HEK293 (cell line): ENCODE measurements around the gene SUN5.

ENCODE experiments used
- CTCF ChIP-seq: fragments of 450-650 bp; formaldehyde crosslinking; IDR thresholded peaks from 2 replicates; pipeline ENCODE4 v1.5.1; 2016; ENCODE audit warnings: missing biosample characterization, missing genetic modification characterization
- GLIS2 ChIP-seq: fragments of 450-650 bp; formaldehyde crosslinking; IDR thresholded peaks from 2 replicates; pipeline ENCODE4 v1.5.1; 2016; ENCODE audit warnings: missing biosample characterization, missing genetic modification characterization
- PBX3 ChIP-seq: sonication (generic); formaldehyde crosslinking; IDR thresholded peaks from 2 replicates; pipeline ENCODE4 v1.8.1; 2022; ENCODE audit warnings: mild to moderate bottlenecking, moderate library complexity, missing genetic modification reagents
- REST ChIP-seq: fragments of 450-650 bp; formaldehyde crosslinking; IDR thresholded peaks from 2 replicates; pipeline ENCODE4 v1.5.1; 2016; ENCODE audit warnings: missing biosample characterization, missing genetic modification characterization
- WT1 ChIP-seq: fragments of 450-650 bp; formaldehyde crosslinking; IDR thresholded peaks from 2 replicates; pipeline ENCODE4 v1.5.1; 2016; ENCODE audit warnings: missing biosample characterization, missing genetic modification characterization
- ZNF148 ChIP-seq: fragments of 450-650 bp; formaldehyde crosslinking; IDR thresholded peaks from 2 replicates; pipeline ENCODE4 v1.5.0; 2017; ENCODE audit warnings: missing biosample characterization, missing genetic modification characterization, borderline replicate concordance
- ZNF341 ChIP-seq: fragments of 450-650 bp; formaldehyde crosslinking; IDR thresholded peaks from 2 replicates; pipeline ENCODE4; 2016; ENCODE audit warnings: low read depth, missing biosample characterization, missing genetic modification characterization
- ZNF544 ChIP-seq: fragments of 450-650 bp; formaldehyde crosslinking; IDR thresholded peaks from 2 replicates; pipeline ENCODE4 v1.5.0; 2017; ENCODE audit warnings: missing biosample characterization, missing genetic modification characterization
- ZNF600 ChIP-seq: fragments of 450-650 bp; formaldehyde crosslinking; IDR thresholded peaks from 2 replicates; pipeline ENCODE4 v1.5.1; 2016; ENCODE audit warnings: missing biosample characterization, missing genetic modification characterization
- ZNF776 ChIP-seq: fragments of 450-650 bp; formaldehyde crosslinking; IDR thresholded peaks from 2 replicates; pipeline ENCODE4 v1.5.0; 2017; ENCODE audit warnings: missing biosample characterization, missing genetic modification characterization, borderline replicate concordance

- TF ChIP-seq CTCF (tag by site-specific recombination) (no peak), REST (no peak), ZNF148 (tag by site-specific recombination) (no peak), PBX3 (CRISPR knock-in tag) (no peak), ZNF776 (tag by site-specific recombination) (no peak), ZNF600 (no peak), ZNF341 (tag by site-specific recombination) (0 out of 2 replicates have a peak, but pooled peaks have one; percentile 45), GLIS2 (tag by site-specific recombination) (no peak), ZNF544 (no peak), WT1 (no peak)
These were observed 21.4 kb downstream of the SUN5 start for GRCh38 chr20:32982617-32983458.
